Ecto neural progenitor cell (in vitro differentiated cells): ENCODE results near the gene CAPRIN1.
A peak's percentile ranks its signal among the peaks of the same experiment; 100 is the strongest.
"Not testable (repeated sequence)": the region's sequence is repeated elsewhere in the genome, so short reads cannot be mapped to it uniquely, and the experiment has no call there.

Experiments used
- DNase-seq: peaks from one replicate; pipeline ENCODE4 v3.0.0-alpha.2; 2018; ENCODE audit warnings: low spot score

The CAPRIN1 gene

DNA sequence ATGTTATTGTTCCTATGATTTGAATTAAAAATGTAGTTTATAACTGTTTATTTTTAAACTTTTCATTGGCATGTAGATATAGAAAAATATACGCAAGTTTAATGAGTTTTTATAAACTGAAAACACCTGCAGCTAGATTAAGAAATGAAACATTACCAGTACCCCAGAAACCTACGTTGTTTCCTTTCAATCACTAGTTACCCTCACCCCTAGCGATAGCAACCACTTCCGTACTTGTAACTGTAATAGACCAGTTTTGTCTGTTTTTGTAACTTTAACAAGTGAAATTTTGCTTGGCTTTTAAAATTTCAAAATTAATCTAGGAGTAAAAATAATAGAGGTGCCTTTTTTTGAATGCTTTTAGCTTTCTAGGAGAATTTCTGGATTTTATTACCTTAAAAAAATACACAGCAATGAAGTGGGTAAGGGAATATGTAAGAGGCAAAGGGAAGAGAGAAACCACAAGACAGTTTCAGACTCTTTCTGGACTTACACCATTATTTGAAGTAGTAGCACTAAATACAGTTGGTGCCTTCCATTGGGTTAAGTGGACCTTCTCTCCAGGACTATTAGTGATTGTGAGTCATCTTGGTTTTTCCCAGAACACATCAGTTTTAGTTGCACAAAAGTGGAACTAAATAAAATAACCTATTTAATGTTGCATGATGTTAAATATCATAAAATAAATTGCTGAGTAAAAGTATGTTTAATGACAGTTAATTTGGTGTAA lies 35.2 kb downstream of the CAPRIN1 start:
- DNase-seq: no peak

DNA sequence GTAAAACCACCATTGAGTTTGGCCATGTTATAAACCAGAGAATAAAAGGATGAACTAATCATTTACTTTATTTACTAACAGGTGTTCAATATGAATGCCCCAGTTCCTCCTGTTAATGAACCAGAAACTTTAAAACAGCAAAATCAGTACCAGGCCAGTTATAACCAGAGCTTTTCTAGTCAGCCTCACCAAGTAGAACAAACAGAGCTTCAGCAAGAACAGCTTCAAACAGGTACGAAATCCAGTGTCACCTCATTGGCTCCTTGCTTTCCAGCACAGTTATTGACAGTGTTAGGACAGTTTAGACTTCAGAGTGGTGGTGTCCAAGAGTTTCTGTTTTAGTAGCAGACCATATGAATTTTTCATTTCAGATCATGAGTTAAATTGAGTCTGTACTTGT lies 40.3 kb downstream of the CAPRIN1 start:
- DNase-seq: no peak

DNA sequence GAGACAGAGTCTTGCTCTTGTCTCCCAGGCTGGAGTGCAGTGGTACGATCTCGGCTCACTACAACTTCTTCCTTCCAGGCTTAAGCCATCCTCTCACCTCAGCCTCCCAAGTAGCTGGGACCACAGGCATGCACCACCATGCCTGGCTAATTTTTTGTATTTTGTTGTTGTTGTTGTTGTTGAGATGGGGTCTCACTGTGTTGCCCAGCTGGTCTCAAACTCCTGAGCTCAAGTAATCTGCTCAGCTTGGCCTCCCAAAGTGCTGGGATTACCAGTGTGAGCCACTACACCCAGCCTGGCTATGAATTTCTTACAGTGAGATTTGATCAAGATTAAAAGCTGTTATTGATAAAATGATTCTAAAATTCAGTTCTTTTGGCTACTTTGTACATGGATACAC lies 43.4 kb downstream of the CAPRIN1 start:
- DNase-seq: not testable (repeated sequence)

DNA sequence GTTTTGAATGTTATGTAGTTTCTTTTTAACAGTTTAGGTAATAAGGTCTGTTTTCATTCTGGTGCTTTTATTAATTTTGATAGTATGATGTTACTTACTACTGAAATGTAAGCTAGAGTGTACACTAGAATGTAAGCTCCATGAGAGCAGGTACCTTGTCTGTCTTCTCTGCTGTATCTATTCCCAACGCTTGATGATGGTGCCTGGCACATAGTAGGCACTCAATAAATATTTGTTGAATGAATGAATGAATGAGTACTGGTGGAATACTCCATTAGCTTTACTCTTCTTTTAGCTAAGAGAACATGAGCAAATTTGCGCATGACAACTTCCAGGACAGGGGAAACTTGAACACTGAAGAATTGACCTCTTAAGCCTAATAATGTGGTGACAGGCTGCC lies 47.3 kb downstream of the CAPRIN1 start:
- no peak for DNase-seq

DNA sequence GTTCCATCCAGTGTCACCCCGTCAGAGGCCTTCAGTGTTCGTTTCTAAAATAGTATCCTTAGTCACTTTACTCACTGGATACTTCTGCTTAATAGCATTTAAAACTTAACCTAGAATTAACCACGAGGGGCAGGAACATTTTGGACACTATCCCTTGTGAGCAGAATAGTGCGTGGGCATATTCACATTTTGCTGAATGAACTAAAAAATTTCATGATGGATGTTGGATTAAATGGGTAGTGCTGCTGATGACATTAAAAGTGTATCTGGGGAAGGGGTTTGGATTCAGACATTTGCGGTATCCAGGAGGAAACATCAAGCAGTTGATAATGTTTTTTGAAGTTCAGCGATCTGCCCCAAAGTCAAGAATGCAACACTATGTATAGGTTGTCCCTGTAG lies 53.1 kb downstream of the CAPRIN1 start:
- DNase-seq: no peak

DNA sequence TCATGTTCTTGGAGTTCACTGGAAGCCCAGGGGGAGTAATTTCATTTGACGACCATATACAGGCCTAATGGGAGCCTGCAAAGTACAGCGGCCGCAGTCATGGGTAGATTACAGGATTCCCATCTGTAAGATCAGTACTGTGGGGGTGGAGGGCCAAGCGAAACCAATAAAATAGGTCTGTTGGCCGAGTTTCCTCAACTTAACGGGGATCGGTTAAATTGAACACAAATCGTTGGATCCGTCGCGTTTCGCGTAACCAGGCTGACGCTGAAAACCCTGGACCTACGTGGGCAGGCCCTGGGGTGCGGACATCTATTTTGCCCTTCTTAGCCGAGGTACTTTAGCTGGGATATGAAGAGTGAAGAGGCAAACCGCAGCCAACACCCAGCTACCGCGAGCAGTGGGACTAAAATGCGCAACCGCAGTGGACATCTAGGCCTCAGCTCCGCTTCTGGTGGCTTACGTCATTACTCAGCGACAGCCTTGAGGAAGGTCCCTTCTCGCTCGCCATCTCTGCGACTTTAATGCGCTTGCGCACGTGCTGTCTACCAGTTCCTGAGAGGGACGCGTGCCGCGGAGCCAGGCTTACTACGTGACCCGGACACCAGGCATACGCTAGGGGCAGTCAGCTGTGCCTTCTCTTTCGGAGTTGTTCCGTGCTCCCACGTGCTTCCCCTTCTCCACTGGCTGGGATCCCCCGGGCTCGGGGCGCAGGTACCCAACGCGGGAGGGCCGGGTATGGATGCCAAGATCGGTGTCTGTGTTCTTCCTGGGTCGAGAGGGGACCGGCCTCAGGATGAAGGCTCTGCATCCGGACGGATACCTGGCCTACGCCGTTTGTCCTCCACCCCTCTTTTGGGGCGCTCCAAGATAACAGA lies 53.8 kb downstream of the CAPRIN1 start, which contains the start of gene NAT10:
NAT10 (plus strand) TSS at position 551 of the 878 bp plus-strand sequence. CDS start 2,597 bp downstream, outside the sequence.
- peak; percentile 97 for DNase-seq

DNA sequence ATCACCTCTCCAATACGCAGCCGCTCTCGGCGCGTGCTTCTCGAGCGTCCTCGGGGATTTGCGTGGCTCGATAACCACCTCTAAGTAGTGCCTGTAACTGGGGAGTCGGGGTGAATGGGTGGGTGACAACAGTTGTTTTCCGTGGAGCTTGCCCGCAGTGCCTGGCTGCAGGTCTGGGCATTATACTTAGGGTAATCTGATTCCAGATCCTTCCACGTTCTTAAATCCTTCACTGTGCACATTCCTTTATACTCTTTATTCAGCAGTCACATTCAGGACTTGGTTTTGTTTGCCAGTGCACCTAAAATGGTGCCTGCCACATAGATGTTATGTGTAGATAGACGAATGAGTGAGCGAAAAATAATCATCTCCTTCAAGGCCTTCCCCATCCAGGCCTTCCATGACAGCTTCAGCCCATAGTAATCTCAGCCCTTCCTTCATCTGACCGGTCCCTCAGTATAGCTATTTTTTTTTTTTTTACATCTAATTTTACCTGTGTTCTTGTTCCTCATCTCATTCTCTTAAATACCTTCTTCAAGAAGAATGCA lies 54.5 kb downstream of the CAPRIN1 start:
- no peak for DNase-seq

DNA sequence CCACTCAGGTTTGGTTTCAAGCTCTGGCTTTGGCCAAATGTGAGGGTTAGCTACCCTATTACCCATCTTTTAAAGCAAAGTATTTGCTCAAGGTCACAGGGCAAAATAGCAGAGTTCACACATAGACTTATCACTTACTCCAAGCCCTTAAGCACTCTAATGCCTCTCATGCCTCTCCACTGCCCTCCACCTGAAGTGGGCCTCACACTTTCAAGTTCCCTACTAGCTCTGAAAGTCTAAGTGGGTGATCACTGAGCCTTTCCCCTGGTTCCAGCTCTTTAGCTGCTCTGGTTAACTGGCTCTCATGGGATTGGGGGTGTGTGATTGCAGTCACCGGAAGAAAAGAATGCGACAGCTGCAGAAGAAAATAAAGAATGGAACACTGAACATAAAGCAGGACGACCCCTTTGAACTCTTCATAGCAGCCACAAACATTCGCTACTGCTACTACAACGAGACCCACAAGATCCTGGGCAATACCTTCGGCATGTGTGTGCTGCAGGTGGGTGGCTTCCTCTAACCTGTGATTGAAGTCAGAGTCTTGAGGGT lies 60.3 kb downstream of the CAPRIN1 start:
- no peak for DNase-seq

DNA sequence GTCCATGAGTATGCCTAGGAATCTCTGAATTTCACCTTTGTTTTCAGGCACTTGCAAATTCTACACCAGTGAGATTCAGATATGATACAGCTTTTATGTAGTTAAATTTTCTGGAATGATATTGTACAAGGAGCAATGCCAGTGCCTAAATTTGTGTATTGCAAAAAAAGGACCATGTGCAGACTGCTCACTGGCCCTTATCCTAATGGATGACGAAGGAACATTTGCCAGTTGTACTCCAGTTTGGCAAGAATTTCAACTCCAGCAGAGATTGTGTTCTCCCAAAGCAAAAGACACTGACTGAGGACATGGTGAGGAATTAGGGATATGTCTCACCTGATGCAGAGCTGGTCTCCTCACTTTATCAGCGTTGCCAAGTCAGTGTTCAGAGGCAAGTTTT lies 62.5 kb downstream of the CAPRIN1 start:
- DNase-seq: no peak

DNA sequence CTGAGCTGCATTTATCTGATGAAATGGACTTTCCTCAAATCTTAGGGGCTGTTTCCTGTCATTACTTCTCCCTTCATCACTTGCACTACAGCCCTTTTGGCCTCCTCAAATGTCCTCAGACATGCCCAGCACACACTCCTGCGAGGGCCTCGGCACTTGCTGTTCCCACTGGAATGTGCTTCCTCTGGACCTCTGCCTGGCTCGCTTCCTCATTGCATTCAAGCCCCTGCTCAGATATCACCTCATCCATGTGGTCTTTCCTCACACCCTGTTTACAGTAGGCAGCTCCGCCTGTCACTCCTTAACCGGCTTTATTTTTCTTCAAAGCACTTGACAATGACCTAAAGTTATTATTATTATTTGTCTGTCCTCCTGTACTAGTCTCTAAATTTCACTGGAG lies 62.9 kb downstream of the CAPRIN1 start:
- no peak for DNase-seq

DNA sequence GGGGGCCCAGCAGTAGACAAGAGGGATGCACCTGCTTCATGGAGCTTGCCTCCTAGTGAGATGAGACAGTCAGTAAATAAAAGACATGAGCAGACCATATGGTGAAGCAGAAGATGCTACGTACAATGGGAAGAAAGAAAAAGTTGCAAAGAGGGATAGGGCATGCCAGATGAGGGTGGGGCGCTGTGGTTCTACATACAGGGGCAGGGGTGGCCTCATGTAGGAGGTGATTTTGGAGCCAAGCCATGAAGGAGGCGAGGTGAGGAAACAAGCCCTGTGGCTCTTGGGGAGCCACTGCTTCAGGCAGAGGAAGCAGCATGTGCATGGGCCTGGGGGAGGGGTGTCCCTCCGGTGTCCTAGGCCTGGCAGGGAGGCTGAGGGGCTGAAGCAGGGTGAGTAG lies 69.1 kb downstream of the CAPRIN1 start:
- no peak for DNase-seq

DNA sequence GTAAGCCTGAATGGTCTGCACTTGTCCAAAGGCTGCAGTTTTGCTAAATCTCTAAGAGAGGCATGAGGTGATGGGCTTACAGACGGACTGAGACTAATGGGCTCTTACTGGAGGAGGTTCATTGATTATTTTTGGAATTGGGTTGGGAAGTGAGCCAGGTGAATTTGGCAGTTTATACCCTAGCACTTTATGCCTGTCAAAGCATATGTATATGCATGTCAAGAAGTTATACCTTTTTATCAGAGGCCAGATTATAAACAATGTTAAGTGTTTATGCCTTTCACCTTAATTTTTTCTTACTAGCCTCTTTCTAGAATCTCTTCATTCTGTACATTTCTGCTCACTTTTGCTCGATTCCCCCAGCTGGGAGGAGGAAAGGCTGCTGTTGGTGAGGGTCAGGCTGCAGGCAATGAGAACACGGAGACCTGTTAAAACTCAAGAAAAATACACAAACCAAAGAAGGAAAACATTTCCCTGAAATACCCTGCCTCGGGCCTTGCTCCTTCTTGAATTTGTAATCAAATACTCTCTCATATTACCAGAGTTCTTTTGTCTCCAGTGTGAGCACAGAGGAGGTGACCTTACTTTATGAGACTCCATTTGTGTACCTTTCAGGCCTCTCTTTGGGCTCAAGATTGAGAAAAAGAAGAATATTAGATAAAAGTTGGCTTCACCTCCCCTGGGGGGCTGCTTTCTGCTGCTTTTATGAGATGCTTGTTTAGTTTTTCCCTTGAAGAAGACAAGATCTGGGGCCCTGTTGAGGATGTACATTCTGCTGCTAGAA lies 73.5 kb downstream of the CAPRIN1 start:
- no peak for DNase-seq

DNA sequence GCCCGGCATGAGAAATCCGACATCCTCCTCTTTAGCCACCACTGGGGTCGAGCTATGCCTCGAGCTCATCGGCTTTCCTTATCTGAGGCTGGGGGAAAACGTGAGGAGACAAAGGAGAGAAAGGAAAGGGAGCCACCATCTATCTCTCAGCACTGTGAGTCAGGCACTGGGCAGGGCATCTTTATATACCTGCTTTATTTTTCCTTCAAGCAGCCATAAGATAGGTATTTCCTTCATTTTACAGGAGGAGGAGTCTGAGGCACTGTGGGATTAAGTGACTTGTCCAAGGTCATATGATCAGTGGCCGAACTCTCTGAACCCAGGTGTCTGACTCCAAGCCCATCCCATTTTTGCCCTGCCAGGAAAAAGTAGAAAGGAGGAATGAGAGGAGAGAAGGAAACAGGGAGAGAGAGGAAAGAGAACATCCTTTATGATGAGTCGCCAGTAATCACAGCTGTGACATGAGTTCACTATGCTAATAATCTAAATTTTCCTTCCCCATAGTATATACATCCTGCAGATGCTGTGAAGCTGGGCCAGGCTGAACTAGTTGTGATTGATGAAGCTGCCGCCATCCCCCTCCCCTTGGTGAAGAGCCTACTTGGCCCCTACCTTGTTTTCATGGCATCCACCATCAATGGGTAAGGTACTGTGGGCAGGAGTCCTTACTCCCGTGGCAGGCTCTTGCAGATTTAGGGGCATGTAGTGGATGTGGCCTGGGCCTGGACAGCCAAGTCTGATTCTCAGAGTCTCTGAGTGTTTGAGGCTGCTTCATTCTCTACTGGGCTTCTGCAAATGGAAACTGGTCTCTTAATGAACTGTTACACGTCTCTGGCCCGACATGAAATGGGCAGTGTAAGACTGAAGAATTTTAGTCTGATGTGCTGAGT lies 75.7 kb downstream of the CAPRIN1 start:
- no peak for DNase-seq

DNA sequence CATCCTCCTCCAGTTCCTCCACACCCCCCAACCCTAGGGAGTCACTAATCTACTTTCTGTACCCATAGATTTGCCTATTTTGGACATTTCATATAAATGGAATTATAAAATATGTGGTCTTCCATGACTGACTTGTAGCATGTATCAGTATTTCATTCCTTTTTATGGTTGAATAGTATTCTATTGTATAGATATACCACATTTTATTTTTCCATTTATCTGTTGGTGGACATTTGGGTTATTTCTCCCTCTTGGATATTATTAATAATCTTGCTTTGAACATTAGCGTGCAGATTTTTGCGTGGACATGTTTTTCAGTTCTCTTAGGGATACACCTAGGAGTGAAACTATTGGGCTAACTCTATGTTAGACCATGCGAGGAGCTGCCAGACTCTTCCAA lies 77.3 kb downstream of the CAPRIN1 start:
- no peak for DNase-seq

DNA sequence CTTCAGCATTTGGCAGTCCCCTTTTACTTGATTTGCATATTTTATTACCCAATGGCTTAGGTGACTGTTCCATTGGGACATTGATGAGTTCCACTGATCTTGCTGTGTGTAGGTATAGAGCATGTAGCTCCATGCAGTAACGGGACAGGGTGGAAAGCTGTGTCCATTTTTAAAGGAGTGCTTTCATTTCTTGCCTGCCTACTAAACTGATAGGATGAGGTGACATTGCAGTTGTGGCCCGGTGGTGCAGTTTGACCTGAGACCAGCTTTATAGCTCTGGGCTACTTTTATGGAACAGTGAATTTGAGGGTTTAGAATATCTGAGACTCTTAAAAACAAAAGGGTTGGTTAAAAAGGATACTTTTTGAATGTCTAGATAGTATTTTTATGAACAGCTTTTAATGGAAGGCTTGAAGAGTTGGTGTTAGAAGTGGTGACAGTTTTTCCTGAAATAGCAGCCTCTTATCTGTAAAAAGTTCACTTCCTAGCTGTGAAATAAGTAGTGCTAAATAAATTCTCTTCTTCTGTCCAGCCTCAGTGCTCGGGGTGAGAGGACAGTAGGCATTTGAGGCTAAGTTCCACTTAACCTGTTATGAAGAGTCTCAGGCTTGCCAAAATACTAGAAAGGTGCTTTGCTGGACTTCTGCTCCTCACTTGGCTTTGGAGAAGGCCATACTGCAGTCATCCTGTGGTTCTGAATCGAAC lies 80.9 kb downstream of the CAPRIN1 start:
- DNase-seq: no peak

DNA sequence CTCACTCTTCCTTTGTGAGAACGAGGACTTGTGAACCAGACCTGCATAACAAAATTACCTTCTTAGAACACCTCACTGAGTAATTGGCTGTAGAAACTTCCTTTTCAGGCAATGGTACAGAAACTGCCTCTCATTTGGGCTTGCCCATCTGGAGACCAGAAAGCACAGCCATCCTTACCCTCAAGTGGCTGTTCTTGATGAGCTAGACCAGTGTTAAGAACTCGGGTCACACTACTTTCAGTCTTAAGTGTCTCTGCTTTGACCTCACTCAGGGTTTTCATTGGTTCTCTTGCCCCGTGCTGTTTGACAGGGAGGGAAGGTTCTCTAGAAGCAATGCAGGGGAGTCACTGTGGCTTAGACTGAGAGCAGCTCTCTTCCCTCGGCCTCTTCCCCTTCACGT lies 83.2 kb downstream of the CAPRIN1 start:
- no peak for DNase-seq

DNA sequence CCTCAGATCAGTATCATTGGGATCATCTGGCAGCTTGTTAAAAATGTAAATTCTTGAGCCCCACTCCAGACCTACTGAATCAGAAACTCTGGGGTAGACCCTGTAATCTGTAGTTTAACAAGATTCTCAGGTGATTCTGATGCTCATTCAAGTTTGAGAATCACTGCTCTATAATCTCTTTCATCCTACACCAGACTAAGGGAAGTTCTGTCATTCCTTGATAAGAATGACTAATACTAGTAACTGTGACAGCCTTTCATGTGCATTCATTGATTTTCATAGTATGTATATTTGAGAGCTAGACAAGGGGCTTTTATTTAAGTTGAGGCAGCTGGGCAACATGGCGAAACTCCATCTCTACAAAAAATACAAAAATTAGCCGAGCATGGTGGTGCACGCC lies 83.9 kb downstream of the CAPRIN1 start:
- no peak for DNase-seq

DNA sequence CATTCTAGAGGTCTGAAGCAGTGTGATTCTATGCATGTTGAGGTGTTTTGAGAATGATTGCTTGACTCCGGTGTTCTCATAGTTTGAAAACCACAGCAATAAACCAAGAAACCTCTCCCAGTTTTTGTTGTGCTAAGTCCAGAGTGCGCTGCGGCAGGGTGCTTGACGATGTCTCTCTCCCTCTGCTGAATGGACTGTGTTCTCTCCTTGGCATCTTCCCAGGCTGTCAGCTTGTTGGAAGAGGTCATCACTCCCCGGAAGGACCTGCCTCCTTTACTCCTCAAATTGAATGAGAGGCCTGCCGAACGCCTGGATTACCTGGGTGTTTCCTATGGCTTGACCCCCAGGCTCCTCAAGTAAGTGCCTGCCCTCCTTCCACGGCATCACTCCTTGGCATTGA lies 84.9 kb downstream of the CAPRIN1 start:
- no peak for DNase-seq

DNA sequence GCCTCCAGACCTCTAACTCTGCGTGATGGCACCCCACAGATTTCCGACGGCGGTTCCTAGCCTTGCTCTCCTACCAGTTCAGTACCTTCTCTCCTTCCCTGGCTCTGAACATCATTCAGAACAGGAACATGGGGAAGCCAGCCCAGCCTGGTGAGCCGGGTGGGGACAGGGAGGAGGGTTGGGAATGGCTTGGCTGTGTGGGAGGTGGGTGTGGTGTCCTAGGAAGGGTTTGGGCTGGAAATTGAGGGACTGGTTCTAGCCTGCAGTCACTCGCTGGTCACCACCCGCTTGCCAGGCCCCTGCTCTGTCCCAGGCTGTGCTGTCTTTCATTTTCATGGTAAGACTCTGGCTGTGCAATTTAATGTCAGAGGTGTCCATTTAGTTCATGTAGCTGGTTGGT lies 87.8 kb downstream of the CAPRIN1 start:
- DNase-seq: no peak

DNA sequence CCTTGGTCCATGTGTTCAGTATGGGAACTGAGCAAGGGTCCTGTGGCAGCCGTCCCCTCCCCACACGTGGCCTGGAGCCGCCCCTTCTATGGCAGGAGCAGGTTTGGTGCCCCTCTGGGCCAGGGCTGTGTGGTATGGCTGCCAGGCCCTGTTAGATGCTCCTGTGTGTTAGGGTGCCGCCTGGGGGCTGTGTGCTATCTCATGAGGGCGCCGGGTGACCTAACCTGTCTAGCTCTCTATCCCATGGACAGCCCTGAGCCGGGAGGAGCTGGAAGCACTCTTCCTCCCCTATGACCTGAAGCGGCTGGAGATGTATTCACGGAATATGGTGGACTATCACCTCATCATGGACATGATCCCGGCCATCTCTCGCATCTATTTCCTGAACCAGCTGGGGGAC lies 88.6 kb downstream of the CAPRIN1 start:
- no peak for DNase-seq
